ENCODE measurements around the gene LIN54.
"Not testable (repeated sequence)": the region's sequence is repeated elsewhere in the genome, so short reads cannot be mapped to it uniquely, and the experiment has no call there.

LIN54 gene

DNA sequence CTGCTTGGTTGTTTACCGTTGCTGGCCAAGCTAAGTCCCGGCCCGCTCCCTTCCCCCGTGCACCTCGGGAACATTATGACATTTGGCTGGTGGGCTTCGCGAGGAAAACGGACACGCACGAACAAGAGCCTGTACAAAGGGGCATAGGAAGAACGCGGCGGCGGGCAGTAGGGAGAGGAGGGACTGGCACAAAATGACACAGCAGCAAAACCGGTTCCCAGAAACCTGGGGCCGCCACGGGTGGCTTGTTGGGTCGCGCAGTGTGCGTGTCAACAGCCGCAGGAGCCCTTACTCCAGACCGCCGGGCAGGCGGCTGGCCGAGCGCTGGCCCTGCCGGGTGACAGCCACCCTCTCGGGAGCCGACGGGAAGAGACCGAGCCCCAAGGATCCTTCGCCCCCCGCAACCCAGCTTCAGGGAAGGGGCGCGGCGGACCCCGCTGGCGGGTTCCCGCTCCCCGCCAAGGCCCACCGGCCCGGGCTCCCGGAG, 1.6 kb upstream of the LIN54 start:
- DNase-seq (ENCODE audit: low spot score) = peak; percentile 32

DNA sequence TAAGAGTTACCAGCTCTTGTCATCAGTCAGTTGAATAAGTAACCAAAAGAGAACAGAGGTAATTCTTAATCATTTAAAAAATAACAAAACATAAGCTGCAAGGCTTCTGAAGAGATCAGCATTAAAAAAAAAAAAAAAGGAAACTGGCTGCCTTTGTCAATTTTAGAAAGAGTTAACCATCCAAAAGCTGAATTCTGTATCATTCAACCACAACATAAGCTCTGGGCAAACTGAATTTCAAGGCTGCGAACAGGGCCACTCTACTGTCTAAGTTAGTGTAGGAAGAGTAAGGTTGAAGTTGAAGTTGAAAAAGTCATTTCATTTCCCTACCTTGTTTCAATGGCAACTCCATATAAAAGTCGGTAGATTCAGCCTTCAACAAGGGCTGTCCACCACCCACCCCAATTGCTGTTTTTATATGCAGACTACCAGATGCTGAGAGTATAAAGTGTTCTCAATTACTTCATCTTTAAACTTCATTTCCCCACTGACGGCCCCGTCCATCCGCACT, 1.1 kb upstream of the LIN54 start:
- DNase-seq (ENCODE audit: low spot score) = peak; percentile 21

DNA sequence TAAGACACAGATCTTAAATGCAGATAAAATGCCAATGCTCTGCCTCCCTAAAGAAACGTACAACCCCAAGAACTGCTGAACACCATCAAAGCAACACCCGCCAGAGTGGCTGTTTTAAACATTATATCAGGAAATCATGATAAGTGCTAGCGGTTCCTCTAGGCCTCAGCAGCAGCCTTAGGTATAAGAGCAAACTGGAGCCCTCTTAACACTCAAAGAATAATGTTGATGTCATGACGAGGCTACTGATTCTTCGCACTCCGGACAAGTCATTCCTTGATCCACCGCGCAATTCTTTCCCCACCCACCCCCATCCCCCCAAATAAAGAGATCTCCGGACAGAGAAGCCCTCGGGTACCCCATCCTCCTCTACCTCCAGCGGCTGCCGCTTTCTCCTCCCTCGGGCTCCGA, 507 bp downstream of the LIN54 start:
- peak; percentile 8 for DNase-seq (ENCODE audit: low spot score)

DNA sequence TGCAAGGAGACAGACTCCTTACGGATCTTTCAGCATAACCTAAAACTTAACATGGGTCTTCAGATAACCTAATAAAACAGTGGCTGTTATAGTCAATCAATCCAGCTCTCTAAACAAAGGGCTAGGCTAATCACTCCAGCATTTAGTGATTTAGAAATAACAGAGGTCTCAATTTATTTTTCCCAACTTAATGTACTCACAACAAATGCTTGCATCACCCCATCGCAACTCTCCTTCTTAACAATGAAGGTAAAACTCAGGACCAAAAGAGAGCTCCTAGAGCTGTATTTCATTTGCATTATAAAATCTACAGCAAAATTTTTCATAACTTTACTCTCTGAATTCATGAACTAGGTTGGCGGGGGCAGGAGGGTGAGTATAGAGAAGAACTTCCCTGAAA, 1.1 kb downstream of the LIN54 start:
- DNase-seq (ENCODE audit: low spot score) = no peak

DNA sequence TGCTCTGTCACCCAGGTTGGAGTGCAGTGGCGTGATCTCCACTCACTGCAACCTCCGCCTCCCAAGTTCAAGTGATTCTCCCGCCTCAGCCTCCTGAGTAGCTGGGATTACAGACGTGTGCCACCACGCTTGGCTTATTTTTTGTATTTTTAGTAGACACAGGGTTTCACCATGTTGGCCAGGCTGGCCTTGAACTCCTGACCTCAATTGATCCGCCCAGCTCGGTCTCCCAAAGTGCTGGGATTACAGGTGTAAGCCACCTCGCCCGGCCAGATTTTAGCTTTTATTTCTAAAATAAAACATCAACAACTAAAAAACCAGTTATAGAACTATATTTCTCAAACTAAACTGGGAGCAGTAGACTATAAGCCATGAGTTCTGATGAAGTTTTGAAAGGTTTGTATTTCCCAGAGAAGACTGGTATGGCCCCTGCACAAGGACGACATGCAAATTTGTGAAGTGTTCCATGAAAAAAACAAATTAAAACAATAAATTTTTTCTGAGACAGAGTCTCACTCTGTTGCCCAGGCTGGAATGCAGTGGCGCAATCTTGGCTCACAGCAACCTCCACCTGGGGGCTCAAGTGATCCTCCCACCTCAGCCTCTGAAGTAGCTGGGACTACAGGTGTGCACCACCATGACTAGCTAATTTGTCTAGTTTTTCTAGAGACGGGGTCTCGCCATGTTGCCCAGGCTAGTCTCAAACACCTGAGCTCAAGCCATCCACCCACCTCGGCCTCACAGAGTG, 7.4 kb downstream of the LIN54 start:
- not testable (repeated sequence) for DNase-seq (ENCODE audit: low spot score)

DNA sequence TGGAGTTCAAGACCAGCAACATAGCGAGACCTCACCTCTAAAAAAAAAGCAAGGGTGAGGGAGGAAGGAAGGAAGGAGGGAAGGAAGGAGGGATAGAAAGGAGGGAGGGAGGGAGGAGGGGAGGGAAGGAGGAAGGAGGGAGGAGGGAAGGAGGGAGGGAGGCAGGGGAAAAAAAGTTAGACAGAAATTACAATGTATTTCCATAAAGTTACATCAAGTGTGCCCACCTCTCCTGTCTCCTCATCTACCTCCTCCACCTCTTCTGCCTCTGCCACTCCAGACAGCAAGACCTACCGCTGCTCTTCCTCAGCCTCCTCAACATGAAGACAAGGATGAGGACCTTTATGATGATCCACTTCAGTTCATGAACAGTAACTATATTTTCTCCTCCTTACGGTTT, 8.3 kb downstream of the LIN54 start:
- no peak for DNase-seq (ENCODE audit: low spot score)

DNA sequence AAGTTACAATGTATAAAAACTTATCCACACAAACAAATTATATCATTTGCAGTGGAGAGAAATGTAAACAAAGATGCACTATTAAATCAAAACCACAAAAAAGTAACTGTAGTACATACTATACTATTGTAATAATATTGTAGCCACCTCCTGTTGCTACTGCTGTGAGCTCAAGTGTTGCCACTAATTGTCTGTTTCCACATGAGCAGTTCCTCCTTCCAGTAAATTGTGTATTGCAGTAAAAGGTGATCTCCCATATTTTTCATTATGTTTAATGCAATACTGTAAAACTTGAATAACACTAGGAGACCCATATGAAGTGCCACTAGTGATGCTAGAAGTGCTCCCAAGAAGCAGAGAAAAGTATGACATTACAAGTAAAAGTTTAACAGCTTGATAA, 11.7 kb downstream of the LIN54 start:
- no peak for DNase-seq (ENCODE audit: low spot score)

DNA sequence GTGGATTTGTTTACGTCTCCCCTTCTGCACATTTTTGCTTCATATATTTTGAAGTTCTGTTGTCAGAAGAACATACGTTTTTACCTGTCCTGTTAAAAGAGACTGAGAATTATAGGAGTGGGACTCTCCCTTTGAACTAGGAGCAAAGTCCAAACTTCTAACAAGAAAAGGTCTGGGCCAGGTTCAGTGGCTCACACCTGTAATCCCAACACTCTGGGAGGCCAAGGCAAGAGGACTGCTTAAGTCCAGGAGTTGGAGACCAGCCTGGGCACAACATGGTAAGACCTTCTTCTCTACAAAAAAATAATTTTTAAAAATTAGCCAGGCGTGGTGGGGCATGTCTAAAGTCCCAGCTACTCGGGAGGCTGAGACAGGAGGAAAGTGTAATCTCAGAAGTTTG, 15.8 kb downstream of the LIN54 start:
- no peak for DNase-seq (ENCODE audit: low spot score)

DNA sequence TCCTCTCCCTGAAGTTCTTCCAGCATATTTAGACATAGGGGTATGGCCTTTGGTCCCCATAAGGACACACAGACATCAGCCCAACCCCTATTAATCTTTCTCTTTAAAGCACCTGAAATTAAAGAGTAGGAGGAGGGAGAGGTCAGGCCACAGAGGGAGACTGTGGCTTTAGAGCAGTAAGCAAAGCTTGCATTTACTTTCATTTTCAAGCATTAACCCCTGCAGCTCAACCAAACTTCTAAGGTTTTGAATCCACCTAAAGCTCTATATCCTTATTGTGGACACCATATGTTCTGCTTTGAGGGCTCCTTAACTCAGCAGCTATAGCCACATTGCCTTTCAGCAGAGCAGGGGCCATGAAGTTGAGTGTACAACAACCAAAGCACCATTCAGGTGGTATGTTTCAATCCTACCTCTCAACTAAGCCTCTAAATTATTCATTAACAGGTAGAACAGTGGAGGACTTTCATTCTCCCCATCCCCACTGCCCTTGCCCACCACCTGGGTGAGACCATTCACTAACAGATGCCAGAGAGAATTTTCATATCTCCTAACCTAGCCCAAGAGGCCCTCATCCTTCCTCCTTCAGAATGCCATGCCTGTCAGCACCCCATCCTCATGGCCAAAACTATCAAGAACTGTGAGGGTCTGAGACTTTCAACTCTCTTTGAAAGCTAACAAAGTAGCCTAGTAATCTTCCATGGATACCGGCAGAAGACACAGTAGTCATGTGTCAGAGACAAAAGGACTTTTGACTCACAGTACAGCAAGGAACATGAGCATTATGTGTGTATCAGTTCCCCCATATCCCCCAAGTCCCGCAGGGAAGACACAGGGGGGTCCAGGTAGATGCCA, 20.8 kb downstream of the LIN54 start:
- no peak for DNase-seq (ENCODE audit: low spot score)

DNA sequence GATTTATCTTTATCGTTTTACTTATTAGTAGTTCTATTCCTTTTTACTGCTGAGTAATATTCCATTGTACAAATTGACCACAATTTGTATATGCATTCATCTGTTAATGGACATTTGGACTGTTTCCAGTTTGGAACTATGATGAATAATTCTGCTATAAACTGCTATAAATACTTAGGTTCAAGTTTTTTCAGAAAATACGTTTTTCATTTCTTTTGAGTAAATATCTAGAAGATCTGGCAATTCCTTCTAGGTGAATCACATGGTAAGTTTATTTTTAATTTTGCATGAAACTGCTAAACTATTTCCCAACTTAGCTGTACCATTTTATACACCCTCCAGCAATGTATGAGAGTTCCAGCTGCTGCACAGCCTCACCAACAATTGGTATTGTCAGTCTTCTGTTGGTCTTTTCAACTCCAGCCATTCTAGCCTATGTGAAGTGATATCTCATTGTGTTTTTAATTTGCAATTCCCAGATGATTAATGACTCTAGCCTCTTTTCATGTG, 22.2 kb downstream of the LIN54 start:
- no peak for DNase-seq (ENCODE audit: low spot score)

DNA sequence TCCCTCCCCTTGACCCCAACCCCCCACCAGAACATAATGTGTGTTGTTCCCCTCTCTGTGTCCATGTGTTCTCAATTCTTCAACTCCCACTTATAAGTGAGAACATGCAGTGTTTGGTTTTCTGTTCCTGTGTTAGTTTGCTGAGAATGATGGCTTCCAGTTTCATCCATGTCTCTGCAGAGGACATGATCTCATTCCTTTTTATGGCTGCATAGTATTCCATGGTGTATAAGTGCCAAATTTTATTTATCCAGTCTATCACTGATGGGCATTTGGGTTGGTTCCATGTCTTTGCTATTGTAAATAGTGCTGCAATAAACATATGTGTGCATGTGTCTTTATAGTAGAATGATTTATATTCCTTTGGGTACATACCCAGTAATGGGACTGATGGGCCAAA, 23.1 kb downstream of the LIN54 start:
- not testable (repeated sequence) for DNase-seq (ENCODE audit: low spot score)

DNA sequence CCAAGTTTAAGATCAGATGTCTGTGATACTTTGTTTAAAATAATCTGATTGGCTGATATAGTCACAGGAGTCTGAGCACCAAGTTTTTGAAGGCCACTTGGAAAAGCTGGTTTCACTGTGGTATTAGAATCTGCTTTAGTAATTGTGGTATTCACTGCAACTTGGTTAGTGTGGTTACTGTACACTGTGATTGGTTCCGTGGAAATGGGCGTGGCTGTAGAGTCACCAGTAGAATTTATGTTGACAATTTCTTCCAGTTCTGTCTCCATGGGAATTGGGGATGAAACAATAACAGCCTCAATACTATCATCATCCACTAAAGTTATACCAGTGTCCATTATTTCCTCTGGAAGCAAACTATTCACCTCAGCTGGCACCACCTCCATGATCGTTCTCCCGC, 26.2 kb downstream of the LIN54 start:
- DNase-seq (ENCODE audit: low spot score) = no peak

DNA sequence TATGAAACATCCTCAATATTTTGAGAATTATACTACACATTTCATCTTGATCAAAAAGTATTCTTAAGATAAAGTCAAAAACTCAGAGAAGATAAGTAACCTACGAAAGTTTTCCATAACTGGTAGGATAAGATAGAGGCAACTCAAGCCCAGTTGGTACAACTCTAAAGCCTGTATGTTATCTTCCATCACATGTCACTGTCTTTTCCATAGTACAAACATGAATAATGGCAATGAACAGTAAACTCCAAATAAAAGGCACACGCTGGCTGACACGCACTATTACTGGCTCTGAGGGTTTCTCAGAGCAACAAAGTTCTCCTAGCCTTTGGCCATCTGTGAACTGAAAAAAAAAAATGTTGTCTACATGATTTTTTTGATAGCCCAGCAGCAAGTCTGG, 27.2 kb downstream of the LIN54 start:
- no peak for DNase-seq (ENCODE audit: low spot score)

DNA sequence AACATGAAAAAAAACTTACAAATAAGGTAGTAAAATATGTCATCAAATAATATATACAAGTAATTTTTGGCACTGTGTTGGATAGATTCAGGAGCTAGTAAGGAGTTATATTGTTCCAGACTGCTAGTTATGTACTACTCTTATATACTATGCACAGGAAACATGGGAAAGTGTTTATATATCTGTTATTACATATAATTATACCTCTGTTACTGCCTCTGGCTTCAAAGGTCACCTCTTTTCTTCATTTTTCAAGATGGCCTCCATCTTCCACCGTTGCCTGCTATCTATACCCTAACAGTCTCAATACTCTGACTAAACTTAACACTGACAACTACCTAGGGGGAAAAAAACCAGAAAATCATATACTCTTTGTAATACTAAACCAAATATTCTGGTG, 29.5 kb downstream of the LIN54 start:
- DNase-seq (ENCODE audit: low spot score) = no peak

DNA sequence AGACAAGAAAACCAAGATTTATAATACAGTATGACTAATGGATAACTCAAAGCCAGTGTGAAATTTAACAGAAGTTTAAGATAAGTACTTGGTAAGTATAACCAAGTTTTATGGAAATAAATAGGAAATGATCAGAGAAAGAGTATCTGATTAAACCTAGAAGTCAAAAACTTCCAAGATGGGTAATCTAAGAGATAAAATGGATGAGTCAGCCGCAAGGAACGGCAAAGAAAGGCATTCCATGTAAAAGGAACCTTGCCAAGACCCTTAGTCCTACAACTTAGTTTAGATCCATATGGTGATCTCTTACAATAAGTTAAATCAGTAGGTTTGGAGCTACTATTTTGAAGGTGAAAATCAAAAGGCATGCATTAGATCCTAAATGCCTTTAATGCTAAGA, 34.8 kb downstream of the LIN54 start:
- no peak for DNase-seq (ENCODE audit: low spot score)

DNA sequence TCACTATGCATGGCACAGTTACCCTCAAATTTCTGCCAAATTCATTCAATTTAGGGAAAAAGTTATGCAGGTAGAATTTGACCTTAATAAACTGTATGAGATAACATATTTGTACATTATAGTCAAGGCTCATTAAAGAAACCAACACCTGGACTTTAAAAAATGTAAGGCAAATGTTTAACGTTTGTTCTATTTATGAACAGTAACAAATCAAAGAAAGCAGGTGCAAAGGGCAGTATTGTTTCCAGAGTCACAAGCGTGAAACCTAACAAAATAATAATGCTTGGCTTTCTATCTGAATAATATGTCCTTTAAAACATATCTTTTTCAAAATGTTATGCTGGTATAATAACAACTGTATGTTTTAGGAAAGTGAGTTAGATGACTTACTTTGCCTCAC, 41.2 kb downstream of the LIN54 start:
- no peak for DNase-seq (ENCODE audit: low spot score)

DNA sequence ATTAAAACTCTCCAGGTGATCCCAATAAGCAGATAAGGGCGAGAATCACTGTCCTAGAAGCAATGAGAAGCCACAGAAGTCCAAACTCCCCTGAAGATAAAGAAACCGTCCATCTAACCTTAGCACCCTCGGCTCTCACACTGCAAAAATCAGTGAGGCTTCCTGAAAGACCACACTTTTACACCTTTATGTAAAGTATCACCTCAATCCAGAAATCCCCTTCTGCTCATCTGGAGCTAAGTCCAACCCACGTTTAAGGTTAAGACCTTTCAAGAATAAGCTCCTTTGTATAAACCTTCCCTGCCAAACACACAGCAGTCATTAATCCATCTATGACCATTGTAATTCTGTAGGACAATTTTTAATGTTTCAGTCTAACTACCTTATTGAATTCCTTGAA, 41.7 kb downstream of the LIN54 start:
- DNase-seq (ENCODE audit: low spot score) = no peak

DNA sequence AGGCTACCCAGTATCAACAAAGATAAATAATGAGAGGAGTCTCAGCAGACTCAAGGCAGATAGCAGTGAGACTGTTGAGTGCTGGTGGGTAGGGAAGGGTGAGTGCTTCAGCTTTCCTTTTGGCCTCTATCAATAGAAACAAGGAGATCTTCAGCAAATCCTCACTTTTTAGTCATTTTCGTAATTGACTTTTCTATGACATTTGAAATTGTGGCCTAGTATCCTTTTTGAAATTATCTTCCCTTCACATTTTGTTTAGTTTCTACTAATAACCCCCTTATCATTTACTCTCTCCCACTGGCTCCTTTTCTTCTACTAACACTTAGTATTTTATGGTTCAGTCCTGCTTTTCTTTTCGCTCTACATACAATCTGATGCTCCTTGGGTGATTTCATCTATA, 44.9 kb downstream of the LIN54 start:
- no peak for DNase-seq (ENCODE audit: low spot score)

DNA sequence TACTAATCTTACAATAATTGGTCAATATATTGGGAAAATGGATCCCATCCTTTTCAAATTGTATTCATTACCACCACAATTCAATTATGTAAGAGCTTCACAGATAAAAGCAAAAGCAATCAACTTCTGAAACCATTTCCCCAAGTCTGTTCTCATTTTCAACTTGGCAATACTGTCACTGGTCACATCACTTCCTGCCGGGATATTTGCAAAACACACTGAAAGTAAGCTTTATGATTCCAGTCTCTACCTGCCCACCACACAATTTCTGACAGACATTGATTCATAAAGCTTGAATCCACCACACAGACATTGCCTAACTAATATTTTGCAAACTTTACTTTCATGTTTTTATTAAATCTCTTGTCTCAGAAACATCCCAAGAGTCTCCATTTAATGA, 53.6 kb downstream of the LIN54 start:
- no peak for DNase-seq (ENCODE audit: low spot score)

DNA sequence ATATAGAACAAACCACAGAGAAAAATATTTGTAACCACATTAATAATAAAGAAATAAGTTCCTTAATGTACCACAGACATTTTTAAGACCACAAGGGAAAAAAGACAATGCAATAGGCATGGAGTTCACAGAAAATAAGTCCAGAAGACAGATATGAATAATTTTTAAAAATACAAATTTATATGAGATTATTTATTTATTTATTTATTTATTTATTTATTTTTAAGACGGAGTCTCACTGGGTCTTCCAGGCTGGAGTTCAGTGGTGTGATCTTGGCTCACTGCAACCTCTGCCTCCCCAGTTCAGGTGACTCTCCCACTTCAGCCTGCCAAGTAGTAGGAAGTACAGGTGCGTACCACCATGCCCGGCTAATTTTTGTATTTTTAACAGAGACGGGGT, 56.4 kb downstream of the LIN54 start:
- DNase-seq (ENCODE audit: low spot score) = no peak

DNA sequence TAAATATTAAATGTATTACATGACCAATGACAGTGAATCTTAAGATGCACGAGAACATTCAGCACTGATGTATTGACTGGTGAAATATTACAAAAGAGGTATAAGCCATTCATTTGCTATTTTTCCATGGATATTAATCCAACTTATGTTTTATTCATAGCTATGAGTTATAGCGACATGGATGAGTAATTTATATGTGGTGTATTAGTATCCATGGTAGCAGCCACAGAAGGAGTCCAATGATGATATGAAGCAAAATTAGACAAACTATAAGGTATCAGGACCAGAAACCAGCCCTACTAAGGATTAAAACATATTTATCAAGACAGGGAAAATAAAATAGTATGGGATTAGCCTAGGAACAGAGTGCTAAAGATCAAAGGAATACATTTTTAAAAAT, 59.4 kb downstream of the LIN54 start:
- DNase-seq (ENCODE audit: low spot score) = no peak

DNA sequence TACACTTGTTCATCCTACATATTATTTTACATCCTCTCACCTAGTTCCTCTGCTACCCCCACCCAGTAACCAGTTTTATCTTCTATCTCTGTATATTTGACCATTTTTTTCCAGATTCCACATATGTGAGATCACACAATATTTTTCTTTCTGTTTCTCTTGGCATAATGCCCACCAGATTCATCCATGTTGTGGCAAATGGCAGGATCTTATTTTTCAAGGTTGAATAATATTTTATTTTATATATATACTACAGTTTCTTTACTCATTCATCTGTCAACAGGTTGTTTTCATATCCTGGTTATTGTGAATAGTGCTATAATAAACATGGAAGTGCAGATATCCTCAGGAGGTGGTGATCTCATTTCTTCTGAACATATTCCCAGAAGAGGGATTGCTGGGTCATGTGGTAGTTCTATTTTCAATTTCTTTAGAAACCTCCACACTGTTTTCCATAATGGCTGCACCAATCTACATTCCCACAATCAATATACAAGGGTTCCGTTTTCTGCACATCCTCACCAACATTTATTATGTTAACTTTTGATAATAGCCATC, 61.9 kb downstream of the LIN54 start:
- no peak for DNase-seq (ENCODE audit: low spot score)

DNA sequence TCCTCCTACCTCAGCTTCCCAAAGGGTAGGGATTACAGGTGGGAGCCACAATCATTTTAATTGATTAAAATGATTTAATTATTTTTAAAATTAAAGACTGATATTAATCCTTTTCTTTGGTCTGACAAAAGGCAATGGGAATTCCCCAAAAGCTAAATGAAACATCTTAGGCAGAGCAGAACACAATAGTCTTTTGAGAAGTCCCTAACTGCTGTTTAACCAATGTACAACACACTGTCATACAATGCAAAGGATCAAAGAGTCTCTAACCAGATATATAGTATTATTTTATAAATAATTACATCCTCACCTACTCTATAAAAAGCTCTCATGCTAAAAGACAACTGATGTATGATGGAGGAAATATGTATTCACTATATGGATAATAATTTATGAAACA, 63.1 kb downstream of the LIN54 start:
- DNase-seq (ENCODE audit: low spot score) = no peak
